Epidermal melanocyte (primary cell): ENCODE measurements around the gene FUT2.
"Not testable (repeated sequence)": the region's sequence is repeated elsewhere in the genome, so short reads cannot be mapped to it uniquely, and the experiment has no call there.

Experiments
- DNase-seq: peaks from one replicate; pipeline ENCODE4 v3.0.0; 2011; ENCODE audit warnings: low spot score; ENCODE audit not compliant: insufficient read length

FUT2 gene

GRCh38 chr19:48698046-48698445, 2.3 kb downstream of the FUT2 start:
- no peak for DNase-seq

GRCh38 chr19:48702701-48703100, 6.9 kb downstream of the FUT2 start:
- DNase-seq, result no peak

- no peak for DNase-seq
These were observed 7.5 kb downstream of the FUT2 start for GRCh38 chr19:48703316-48703715.

GRCh38 chr19:48705431-48705830, 9.7 kb downstream of the FUT2 start:
- no peak for DNase-seq

GRCh38 chr19:48708471-48708870, 12.7 kb downstream of the FUT2 start:
- no peak for DNase-seq

- DNase-seq, result no peak
These were observed 15.4 kb downstream of the FUT2 start for GRCh38 chr19:48711106-48711662.

- no peak for DNase-seq
These were observed 17.5 kb downstream of the FUT2 start for GRCh38 chr19:48713041-48713863.

GRCh38 chr19:48713864-48714755, 18.3 kb downstream of the FUT2 start:
- DNase-seq, result peak; percentile 100

GRCh38 chr19:48714759-48715675, 19.2 kb downstream of the FUT2 start:
- DNase-seq, result no peak

- DNase-seq, result no peak
These were observed 20.0 kb downstream of the FUT2 start for GRCh38 chr19:48715681-48716171.

GRCh38 chr19:48716562-48717291, 21.0 kb downstream of the FUT2 start:
- DNase-seq, result no peak

- not testable (repeated sequence) for DNase-seq
These were observed 22.3 kb downstream of the FUT2 start for GRCh38 chr19:48718106-48718505.

GRCh38 chr19:48718711-48719231, 23.0 kb downstream of the FUT2 start:
- DNase-seq, result no peak

GRCh38 chr19:48719263-48720171, 23.7 kb downstream of the FUT2 start, which contains the start of gene MAMSTR:
Gene MAMSTR, minus strand, starts transcription at chr19:48719725. Its CDS starts 694 bp downstream, at chr19:48719031.
- no peak for DNase-seq

GRCh38 chr19:48720251-48720612, 24.5 kb downstream of the FUT2 start:
- no peak for DNase-seq

GRCh38 chr19:48720613-48721296, 25.0 kb downstream of the FUT2 start:
- peak; percentile 100 for DNase-seq

GRCh38 chr19:48722196-48722708, 26.5 kb downstream of the FUT2 start:
- no peak for DNase-seq
